ENCODE measurements around the gene RANGAP1. TPM values are rescaled to one million over a fixed set of nuclear protein-coding genes. Genes with fewer than 3 reads are reported as not detected.

The RANGAP1 gene
- total and polyA plus RNA-seq, 5 donors from 2014 or later: 19.9 to 112 (median 24.2) TPM

Other genes with a start within 250 kb of the RANGAP1 start
- 177 TPM for gene EP300, start 193.6 kb downstream of the RANGAP1 start, total RNA-seq
- gene EP300, start 193.6 kb downstream of the RANGAP1 start, polyA plus RNA-seq: 10 to 100 TPM in 2 of 4 donors, 1 to 10 TPM in 2; 8.1 to 14.8 (median 10.7) TPM
- gene L3MBTL2, start 80.9 kb downstream of the RANGAP1 start, total RNA-seq: 35.0 TPM
- 10 to 100 TPM; 26.9 to 30.5 (median 29.5) TPM for gene L3MBTL2, start 80.9 kb downstream of the RANGAP1 start, polyA plus RNA-seq
- 1.2 TPM for gene CHADL, start 45.3 kb downstream of the RANGAP1 start, total RNA-seq
- gene CHADL, start 45.3 kb downstream of the RANGAP1 start, polyA plus RNA-seq: under 1 TPM; 0.22 to 0.58 (median 0.51) TPM
- gene ZC3H7B, start 15.3 kb upstream of the RANGAP1 start, total RNA-seq: 39.3 TPM
- 1 to 10 TPM in 3 of 4 donors, under 1 TPM in 1; 1.00 to 1.3 (median 1.3) TPM for gene ZC3H7B, start 15.3 kb upstream of the RANGAP1 start, polyA plus RNA-seq
- 9.4 TPM for gene TEF, start 95.8 kb upstream of the RANGAP1 start, total RNA-seq
- 1 to 10 TPM; 4.6 to 5.6 (median 5.1) TPM for gene TEF, start 95.8 kb upstream of the RANGAP1 start, polyA plus RNA-seq
- gene TOB2, start 160.6 kb upstream of the RANGAP1 start, total RNA-seq: 32.0 TPM
- gene TOB2, start 160.6 kb upstream of the RANGAP1 start, polyA plus RNA-seq: 10 to 100 TPM; 16.3 to 18.0 (median 17.6) TPM
- gene PHF5A, start 182.5 kb upstream of the RANGAP1 start, total RNA-seq: 40.7 TPM
- 10 to 100 TPM; 22.6 to 33.5 (median 25.7) TPM for gene PHF5A, start 182.5 kb upstream of the RANGAP1 start, polyA plus RNA-seq
- gene ACO2, start 182.9 kb upstream of the RANGAP1 start, total RNA-seq: 87.5 TPM
- 10 to 100 TPM; 64.3 to 76.4 (median 67.0) TPM for gene ACO2, start 182.9 kb upstream of the RANGAP1 start, polyA plus RNA-seq

Data from CD4-positive, CD25-positive, alpha-beta regulatory T cell (primary cell).